ENCODE data around the gene EMP3. TPM values are rescaled to one million over a fixed set of nuclear protein-coding genes. Genes with fewer than 3 reads are reported as not detected.
A peak's percentile ranks its signal among the peaks of the same experiment; 100 is the strongest.

Gene EMP3
- total and polyA plus RNA-seq, 9 of the 15 experiments (the other 6 are each of a cell fraction or from before 2014, with no cell fraction given) = 123 to 386 (median 296) TPM

DNA sequence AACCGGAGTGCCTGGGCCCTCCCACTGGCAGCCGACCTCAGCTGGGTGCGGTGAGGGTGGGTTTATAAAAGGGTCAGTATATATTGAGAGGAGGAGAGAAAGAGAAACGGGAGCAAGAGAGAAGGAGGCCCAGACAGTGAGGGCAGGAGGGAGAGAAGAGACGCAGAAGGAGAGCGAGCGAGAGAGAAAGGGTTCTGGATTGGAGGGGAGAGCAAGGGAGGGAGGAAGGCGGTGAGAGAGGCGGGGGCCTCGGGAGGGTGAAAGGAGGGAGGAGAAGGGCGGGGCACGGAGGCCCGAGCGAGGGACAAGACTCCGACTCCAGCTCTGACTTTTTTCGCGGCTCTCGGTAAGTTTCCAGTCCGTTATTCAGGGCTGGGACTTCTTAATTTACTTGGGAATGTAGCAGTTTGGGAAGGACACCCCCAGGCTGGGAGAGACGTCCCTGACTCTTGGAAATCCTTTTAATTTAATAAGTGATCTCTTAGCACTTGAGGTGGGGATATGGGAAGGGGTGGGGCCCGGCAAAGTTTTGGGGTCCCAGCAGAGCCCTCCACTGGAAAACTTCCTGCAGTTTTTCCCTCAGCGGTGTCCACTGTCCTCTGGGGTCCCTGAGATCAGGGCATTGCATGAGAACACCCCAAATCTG lies at the start of gene EMP3 (continued):
- TF ChIP-seq, protein P1, sequence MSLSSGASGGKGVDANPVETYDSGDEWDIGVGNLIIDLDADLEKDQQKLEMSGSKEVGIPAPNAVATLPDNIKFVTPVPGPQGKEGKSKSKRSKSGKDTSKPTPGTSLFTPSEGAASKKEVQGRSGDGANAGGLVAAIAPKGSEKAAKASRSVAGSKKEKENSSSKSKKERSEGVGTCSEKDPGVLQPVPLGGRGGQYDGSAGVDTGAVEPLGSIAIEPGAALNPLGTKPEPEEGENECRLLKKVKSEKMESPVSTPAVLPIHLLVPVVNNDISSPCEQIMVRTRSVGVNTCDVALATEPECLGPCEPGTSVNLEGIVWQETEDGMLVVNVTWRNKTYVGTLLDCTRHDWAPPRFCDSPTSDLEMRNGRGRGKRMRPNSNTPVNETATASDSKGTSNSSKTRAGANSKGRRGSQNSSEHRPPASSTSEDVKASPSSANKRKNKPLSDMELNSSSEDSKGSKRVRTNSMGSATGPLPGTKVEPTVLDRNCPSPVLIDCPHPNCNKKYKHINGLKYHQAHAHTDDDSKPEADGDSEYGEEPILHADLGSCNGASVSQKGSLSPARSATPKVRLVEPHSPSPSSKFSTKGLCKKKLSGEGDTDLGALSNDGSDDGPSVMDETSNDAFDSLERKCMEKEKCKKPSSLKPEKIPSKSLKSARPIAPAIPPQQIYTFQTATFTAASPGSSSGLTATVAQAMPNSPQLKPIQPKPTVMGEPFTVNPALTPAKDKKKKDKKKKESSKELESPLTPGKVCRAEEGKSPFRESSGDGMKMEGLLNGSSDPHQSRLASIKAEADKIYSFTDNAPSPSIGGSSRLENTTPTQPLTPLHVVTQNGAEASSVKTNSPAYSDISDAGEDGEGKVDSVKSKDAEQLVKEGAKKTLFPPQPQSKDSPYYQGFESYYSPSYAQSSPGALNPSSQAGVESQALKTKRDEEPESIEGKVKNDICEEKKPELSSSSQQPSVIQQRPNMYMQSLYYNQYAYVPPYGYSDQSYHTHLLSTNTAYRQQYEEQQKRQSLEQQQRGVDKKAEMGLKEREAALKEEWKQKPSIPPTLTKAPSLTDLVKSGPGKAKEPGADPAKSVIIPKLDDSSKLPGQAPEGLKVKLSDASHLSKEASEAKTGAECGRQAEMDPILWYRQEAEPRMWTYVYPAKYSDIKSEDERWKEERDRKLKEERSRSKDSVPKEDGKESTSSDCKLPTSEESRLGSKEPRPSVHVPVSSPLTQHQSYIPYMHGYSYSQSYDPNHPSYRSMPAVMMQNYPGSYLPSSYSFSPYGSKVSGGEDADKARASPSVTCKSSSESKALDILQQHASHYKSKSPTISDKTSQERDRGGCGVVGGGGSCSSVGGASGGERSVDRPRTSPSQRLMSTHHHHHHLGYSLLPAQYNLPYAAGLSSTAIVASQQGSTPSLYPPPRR (CRISPR knock-in tag; IDR thresholded peaks at IDR 0.05; ENCODE audit: borderline replicate concordance) = no peak
- TF ChIP-seq HEY1 (CRISPR knock-in tag; IDR thresholded peaks at IDR 0.05; ENCODE audit: borderline replicate concordance) = no peak
- TF ChIP-seq, protein P2, sequence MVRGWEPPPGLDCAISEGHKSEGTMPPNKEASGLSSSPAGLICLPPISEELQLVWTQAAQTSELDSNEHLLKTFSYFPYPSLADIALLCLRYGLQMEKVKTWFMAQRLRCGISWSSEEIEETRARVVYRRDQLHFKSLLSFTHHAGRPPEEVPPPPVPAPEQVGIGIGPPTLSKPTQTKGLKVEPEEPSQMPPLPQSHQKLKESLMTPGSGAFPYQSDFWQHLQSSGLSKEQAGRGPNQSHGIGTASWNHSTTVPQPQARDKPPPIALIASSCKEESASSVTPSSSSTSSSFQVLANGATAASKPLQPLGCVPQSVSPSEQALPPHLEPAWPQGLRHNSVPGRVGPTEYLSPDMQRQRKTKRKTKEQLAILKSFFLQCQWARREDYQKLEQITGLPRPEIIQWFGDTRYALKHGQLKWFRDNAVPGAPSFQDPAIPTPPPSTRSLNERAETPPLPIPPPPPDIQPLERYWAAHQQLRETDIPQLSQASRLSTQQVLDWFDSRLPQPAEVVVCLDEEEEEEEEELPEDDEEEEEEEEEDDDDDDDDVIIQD (CRISPR knock-in tag; IDR thresholded peaks at IDR 0.05) = no peak
- TF ChIP-seq FUS (optimal IDR thresholded peaks at IDR 0.05; ENCODE audit: low read depth, low read length) = no peak
- TF ChIP-seq, protein P3, sequence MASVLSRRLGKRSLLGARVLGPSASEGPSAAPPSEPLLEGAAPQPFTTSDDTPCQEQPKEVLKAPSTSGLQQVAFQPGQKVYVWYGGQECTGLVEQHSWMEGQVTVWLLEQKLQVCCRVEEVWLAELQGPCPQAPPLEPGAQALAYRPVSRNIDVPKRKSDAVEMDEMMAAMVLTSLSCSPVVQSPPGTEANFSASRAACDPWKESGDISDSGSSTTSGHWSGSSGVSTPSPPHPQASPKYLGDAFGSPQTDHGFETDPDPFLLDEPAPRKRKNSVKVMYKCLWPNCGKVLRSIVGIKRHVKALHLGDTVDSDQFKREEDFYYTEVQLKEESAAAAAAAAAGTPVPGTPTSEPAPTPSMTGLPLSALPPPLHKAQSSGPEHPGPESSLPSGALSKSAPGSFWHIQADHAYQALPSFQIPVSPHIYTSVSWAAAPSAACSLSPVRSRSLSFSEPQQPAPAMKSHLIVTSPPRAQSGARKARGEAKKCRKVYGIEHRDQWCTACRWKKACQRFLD (CRISPR knock-in tag; IDR thresholded peaks at IDR 0.05) = peak; percentile 7; the same call in 1 of the 2 replicates
- TF ChIP-seq MBD2 (IDR thresholded peaks at IDR 0.05; ENCODE audit: borderline replicate concordance, low read depth) = no peak; the same call in 1 of the 2 replicates
- TF ChIP-seq YBX1 (IDR thresholded peaks at IDR 0.05) = no peak
- TF ChIP-seq, protein P4, sequence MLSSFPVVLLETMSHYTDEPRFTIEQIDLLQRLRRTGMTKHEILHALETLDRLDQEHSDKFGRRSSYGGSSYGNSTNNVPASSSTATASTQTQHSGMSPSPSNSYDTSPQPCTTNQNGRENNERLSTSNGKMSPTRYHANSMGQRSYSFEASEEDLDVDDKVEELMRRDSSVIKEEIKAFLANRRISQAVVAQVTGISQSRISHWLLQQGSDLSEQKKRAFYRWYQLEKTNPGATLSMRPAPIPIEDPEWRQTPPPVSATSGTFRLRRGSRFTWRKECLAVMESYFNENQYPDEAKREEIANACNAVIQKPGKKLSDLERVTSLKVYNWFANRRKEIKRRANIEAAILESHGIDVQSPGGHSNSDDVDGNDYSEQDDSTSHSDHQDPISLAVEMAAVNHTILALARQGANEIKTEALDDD (IDR thresholded peaks at IDR 0.05) = no peak
- TF ChIP-seq, protein P5, sequence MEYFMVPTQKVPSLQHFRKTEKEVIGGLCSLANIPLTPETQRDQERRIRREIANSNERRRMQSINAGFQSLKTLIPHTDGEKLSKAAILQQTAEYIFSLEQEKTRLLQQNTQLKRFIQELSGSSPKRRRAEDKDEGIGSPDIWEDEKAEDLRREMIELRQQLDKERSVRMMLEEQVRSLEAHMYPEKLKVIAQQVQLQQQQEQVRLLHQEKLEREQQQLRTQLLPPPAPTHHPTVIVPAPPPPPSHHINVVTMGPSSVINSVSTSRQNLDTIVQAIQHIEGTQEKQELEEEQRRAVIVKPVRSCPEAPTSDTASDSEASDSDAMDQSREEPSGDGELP (CRISPR knock-in tag; IDR thresholded peaks at IDR 0.05; ENCODE audit: borderline replicate concordance) = peak; percentile 82
- no peak for TF ChIP-seq SAFB (IDR thresholded peaks at IDR 0.05; ENCODE audit: borderline replicate concordance, low read depth, low read length)
- TF ChIP-seq, protein P6, sequence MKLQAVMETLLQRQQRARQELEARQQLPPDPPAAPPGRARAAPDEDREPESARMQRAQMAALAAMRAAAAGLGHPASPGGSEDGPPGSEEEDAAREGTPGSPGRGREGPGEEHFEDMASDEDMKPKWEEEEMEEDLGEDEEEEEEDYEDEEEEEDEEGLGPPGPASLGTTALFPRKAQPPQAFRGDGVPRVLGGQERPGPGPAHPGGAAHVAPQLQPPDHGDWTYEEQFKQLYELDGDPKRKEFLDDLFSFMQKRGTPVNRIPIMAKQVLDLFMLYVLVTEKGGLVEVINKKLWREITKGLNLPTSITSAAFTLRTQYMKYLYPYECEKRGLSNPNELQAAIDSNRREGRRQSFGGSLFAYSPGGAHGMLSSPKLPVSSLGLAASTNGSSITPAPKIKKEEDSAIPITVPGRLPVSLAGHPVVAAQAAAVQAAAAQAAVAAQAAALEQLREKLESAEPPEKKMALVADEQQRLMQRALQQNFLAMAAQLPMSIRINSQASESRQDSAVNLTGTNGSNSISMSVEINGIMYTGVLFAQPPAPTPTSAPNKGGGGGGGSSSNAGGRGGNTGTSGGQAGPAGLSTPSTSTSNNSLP (IDR thresholded peaks at IDR 0.05; ENCODE audit: borderline replicate concordance, low read depth, low read length) = no peak
- TF ChIP-seq, protein P7, sequence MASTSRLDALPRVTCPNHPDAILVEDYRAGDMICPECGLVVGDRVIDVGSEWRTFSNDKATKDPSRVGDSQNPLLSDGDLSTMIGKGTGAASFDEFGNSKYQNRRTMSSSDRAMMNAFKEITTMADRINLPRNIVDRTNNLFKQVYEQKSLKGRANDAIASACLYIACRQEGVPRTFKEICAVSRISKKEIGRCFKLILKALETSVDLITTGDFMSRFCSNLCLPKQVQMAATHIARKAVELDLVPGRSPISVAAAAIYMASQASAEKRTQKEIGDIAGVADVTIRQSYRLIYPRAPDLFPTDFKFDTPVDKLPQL (IDR thresholded peaks at IDR 0.05; ENCODE audit: extremely low read depth, insufficient read length) = no peak
- peak; percentile 48; the same call in 1 of the 2 replicates for TF ChIP-seq POLR2AphosphoS2 (IDR thresholded peaks at IDR 0.05; ENCODE audit: low read length)
- no peak for TF ChIP-seq POU5F1 (IDR thresholded peaks at IDR 0.05; ENCODE audit: borderline replicate concordance, low read depth, low read length, partially characterized antibody)

All from K562 (cell line).